Coronary artery (tissue), 2 donors: Measurements from ENCODE around the gene SLC35F1.

Experiments used
- DNase-seq: peaks from one replicate; pipeline ENCODE4 v3.0.0-alpha.2; 2017; ENCODE audit warnings: low spot score
- H3K27ac ChIP-seq, 2 donors: fragments of 200-600 bp; sonication (generic); one replicate each; pipeline ENCODE4 v1.5.1; 2016 to 2019
- H3K4me3 ChIP-seq: fragments of 200-600 bp; sonication (generic); 2 replicates; pipeline ENCODE4 v1.5.1; 2016; ENCODE audit warnings: mild to moderate bottlenecking, moderate library complexity
- CTCF ChIP-seq: fragments of 200-600 bp; sonication (generic); IDR thresholded peaks from one replicate; pipeline ENCODE4 v1.5.1; 2019; ENCODE audit warnings: antibody characterized with exemption

Gene SLC35F1

GRCh38 chr6:118263921-118264486 is 356.9 kb downstream of the SLC35F1 start:
- DNase-seq: no peak
- no peak overlapping the region for H3K27ac ChIP-seq
- no peak overlapping the region for H3K4me3 ChIP-seq

GRCh38 chr6:118269659-118270058 is 362.6 kb downstream of the SLC35F1 start:
- no peak for DNase-seq
- Histone ChIP-seq H3K27ac (no peak overlapping the region), H3K4me3 (no peak overlapping the region)
- no peak for TF ChIP-seq CTCF

More at GRCh38 chr6:118263921-118264486, 356.9 kb downstream of the SLC35F1 start:
- TF ChIP-seq CTCF: no peak

DNA sequence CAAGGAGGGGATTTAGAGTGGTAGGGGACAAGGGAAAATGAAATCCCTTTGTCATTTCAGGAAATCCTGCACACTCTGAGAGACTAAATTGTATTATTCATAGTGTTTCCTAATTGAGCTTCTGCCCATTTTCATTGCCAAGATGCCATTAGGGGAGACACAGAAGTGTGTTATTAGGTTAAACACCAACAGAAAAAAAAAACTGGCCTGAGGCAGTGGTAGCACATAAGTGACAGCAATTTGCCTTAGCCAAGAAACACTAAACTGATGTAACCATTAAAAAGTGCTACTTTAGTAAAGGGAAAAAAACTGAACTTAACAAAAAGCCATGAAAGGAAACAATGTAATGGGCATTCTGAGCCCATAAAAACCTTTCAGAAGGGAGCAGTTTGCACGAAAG is 370.6 kb downstream of the SLC35F1 start:
- no peak for TF ChIP-seq CTCF
- no peak overlapping the region for H3K27ac ChIP-seq

GRCh38 chr6:118280210-118280609 is 373.1 kb downstream of the SLC35F1 start:
- no peak for TF ChIP-seq CTCF
- H3K27ac ChIP-seq: no peak overlapping the region
- H3K4me3 ChIP-seq: no peak overlapping the region
- no peak for DNase-seq

More for the DNA sequence above, 370.6 kb downstream of the SLC35F1 start:
- H3K4me3 ChIP-seq: no peak overlapping the region
- DNase-seq: no peak

- no peak for DNase-seq
- H3K4me3 ChIP-seq: no peak overlapping the region
- TF ChIP-seq CTCF: no peak
- H3K27ac ChIP-seq: no peak overlapping the region
These were observed 374.2 kb downstream of the SLC35F1 start for GRCh38 chr6:118281291-118281690.

GRCh38 chr6:118283766-118284165 is 376.7 kb downstream of the SLC35F1 start:
- peak; percentile 59 for TF ChIP-seq CTCF
- Histone ChIP-seq H3K4me3 (peak overlapping the region; percentile 13), H3K27ac (no peak overlapping the region)
- no peak for DNase-seq

- Histone ChIP-seq H3K4me3 (no peak overlapping the region), H3K27ac (peak overlapping the region in 1 of 2 donors; percentile 44)
- no peak for TF ChIP-seq CTCF
- DNase-seq: no peak
These were observed 377.8 kb downstream of the SLC35F1 start for GRCh38 chr6:118284736-118285360.
